Common myeloid progenitor, CD34-positive (primary cell): ENCODE data around the gene HNF4A.
A peak's percentile ranks its signal among the peaks of the same experiment; 100 is the strongest.

Source experiments
- CTCF ChIA-PET: fragments of 350-600 bp; sonication (Branson Sonifier 250); formaldehyde crosslinking; loops from one replicate; lab custom pipeline; 2021; ENCODE audit warnings: antibody characterized with exemption; lab: Charles Lee
- POLR2A ChIA-PET: fragments of 350-600 bp; sonication (Branson Sonifier 250); formaldehyde crosslinking; loops from one replicate; lab custom pipeline; 2021; ENCODE audit warnings: antibody characterized with exemption; lab: Charles Lee
- DNase-seq, 3 donors: peaks; one replicate each; pipeline versions ENCODE4 v3.0.0 to v3.0.0-alpha.2; 2013
- H3K27ac ChIP-seq, 2 experiments: 1 replicate in 1 of 2; 2 replicates in 1 of 2; pipeline ENCODE4 v1.7.0; 2013; ENCODE audit warnings: inconsistent platforms in 2 of 2, low read length in 2 of 2, mild to moderate bottlenecking in 2 of 2, low read depth in 1 of 2, moderate library complexity in 1 of 2; ENCODE audit not compliant: severe bottlenecking in 2 of 2, insufficient read depth in 1 of 2, poor library complexity in 1 of 2
- H3K27me3 ChIP-seq, 5 experiments: replicated peaks in 2 of 5; 1 replicate in 3 of 5; 2 replicates in 2 of 5; pipeline versions ENCODE4 v1.6.1 to v1.7.0; 2013; ENCODE audit warnings: low read length in 4 of 5, mild to moderate bottlenecking in 2 of 5, moderate library complexity in 2 of 5, inconsistent platforms in 1 of 5; ENCODE audit not compliant: insufficient read depth in 5 of 5, control insufficient read depth in 4 of 5
- H3K36me3 ChIP-seq, 4 experiments: 1 replicate in 2 of 4; 2 replicates in 2 of 4; pipeline versions ENCODE4 v1.6.1 to v1.7.0; 2013; ENCODE audit warnings: low read length in 3 of 4, control low read depth in 1 of 4, mild to moderate bottlenecking in 1 of 4; ENCODE audit not compliant: control insufficient read depth in 4 of 4, insufficient read depth in 4 of 4
- H3K4me1 ChIP-seq, 4 experiments: 1 replicate in 3 of 4; 2 replicates in 1 of 4; pipeline versions ENCODE4 v1.6.1 to v1.7.1; 2013; ENCODE audit warnings: low read length in 3 of 4, mild to moderate bottlenecking in 3 of 4, control low read depth in 1 of 4, inconsistent platforms in 1 of 4, moderate library complexity in 1 of 4; ENCODE audit not compliant: control insufficient read depth in 4 of 4, insufficient read depth in 4 of 4; ENCODE audit errors: control extremely low read depth in 1 of 4
- H3K4me3 ChIP-seq, 7 experiments: 1 replicate in 4 of 7; 2 replicates in 3 of 7; pipeline versions ENCODE4 v1.5.1 to v1.7.0; 2013; ENCODE audit warnings: mild to moderate bottlenecking in 7 of 7, low read length in 6 of 7, moderate library complexity in 6 of 7, inconsistent platforms in 2 of 7, low read depth in 2 of 7, control low read depth in 1 of 7; ENCODE audit not compliant: insufficient read depth in 4 of 7, control insufficient read depth in 1 of 7; ENCODE audit errors: extremely low read depth in 1 of 7
- H3K9me3 ChIP-seq, 5 experiments: 1 replicate in 4 of 5; 2 replicates in 1 of 5; pipeline versions ENCODE4 v1.6.1 to v1.7.1; 2013; ENCODE audit warnings: low read length in 4 of 5, mild to moderate bottlenecking in 2 of 5, inconsistent platforms in 1 of 5, low read depth in 1 of 5, moderate library complexity in 1 of 5; ENCODE audit not compliant: control insufficient read depth in 4 of 5, insufficient read depth in 2 of 5; ENCODE audit errors: control extremely low read depth in 1 of 5
- WGBS: methylation state at CpG from one replicate; pipeline ENCODE4 v1.1.5; 2013; ENCODE audit not compliant: insufficient coverage; 5-methylcytosine and 5-hydroxymethylcytosine counted together

HNF4A gene

GRCh38 chr20:44364068-44364467 lies 8.6 kb downstream of the HNF4A start:
- Histone ChIP-seq H3K4me1 (no peaks in the 10 kb centered on the region), H3K36me3 (no peaks in the 10 kb centered on the region), H3K27me3 (peaks cover 0 to 5% (median 2%) of the 10 kb centered on the region in 5 experiments), H3K9me3 (peaks cover 0 to 1% (median 0%) of the 10 kb centered on the region in 5 experiments), H3K27ac (no peak overlapping the region), H3K4me3 (no peak overlapping the region)
- WGBS = no CpG with 5 or more reads among the region's 4 CpGs
- no peak for DNase-seq
- ChIA-PET POLR2A (no interaction called here), CTCF (interaction anchor here (1.9 kb wide), 1 partner anchor 22 kb away, joined by 6 read pairs; no protein-coding TSS in a partner anchor)

GRCh38 chr20:44364780-44365179 lies 9.3 kb downstream of the HNF4A start:
- WGBS = 80% methylated on average over 2 of the region's 6 CpGs
- DNase-seq = no peak
- Histone ChIP-seq H3K4me1 (no peaks in the 10 kb centered on the region), H3K36me3 (no peaks in the 10 kb centered on the region), H3K27ac (no peak overlapping the region), H3K4me3 (no peak overlapping the region), H3K27me3 (peaks cover 0 to 5% (median 2%) of the 10 kb centered on the region in 5 experiments), H3K9me3 (peaks cover 0 to under 1% (median 0%) of the 10 kb centered on the region in 5 experiments)
- ChIA-PET CTCF (interaction anchor here (1.4 to 1.9 kb wide), 2 partner anchors 19 to 21 kb away, joined by 3 to 6 read pairs; no protein-coding TSS in a partner anchor), POLR2A (no interaction called here)

GRCh38 chr20:44367746-44368145 lies 12.2 kb downstream of the HNF4A start:
- DNase-seq = peak in 2 of 3 donors; percentile 7 to 21
- ChIA-PET CTCF (no interaction called here), POLR2A (no interaction called here)
- WGBS = 100% methylated on average over 1 of the region's 6 CpGs
- Histone ChIP-seq H3K9me3 (no peaks in the 10 kb centered on the region), H3K27ac (no peak overlapping the region), H3K4me1 (no peaks in the 10 kb centered on the region), H3K27me3 (no peaks in the 10 kb centered on the region), H3K36me3 (no peaks in the 10 kb centered on the region), H3K4me3 (no peak overlapping the region)

GRCh38 chr20:44370639-44371218 lies 15.2 kb downstream of the HNF4A start:
- Histone ChIP-seq H3K4me1 (no peaks in the 10 kb centered on the region), H3K4me3 (no peak overlapping the region), H3K27ac (no peak overlapping the region), H3K27me3 (no peaks in the 10 kb centered on the region), H3K36me3 (no peaks in the 10 kb centered on the region), H3K9me3 (no peaks in the 10 kb centered on the region)
- POLR2A ChIA-PET = no interaction called here
- CTCF ChIA-PET = no interaction called here
- 89% methylated on average over 5 of the region's 9 CpGs for WGBS
- DNase-seq = no peak

GRCh38 chr20:44382641-44383040 lies 27.1 kb downstream of the HNF4A start:
- H3K36me3 ChIP-seq = no peaks in the 10 kb centered on the region
- 40% methylated on average over 2 of the region's 2 CpGs for WGBS
- H3K27me3 ChIP-seq = no peaks in the 10 kb centered on the region
- CTCF ChIA-PET = interaction anchor here (0.8 to 7.6 kb wide), 5 partner anchors 10 to 167 kb away, joined by 3 to 62 read pairs (median 6); partner anchors contain the start of gene GDAP1L1
- no peak for DNase-seq
- peaks cover 0 to 4% (median 0%) of the 10 kb centered on the region in 4 experiments for H3K4me1 ChIP-seq
- H3K4me3 ChIP-seq = no peak overlapping the region
- H3K9me3 ChIP-seq = no peaks in the 10 kb centered on the region
- POLR2A ChIA-PET = no interaction called here
- H3K27ac ChIP-seq = no peak overlapping the region

- Histone ChIP-seq H3K27me3 (peaks cover 0 to 10% (median 3%) of the 10 kb centered on the region in 5 experiments), H3K9me3 (no peaks in the 10 kb centered on the region), H3K36me3 (no peaks in the 10 kb centered on the region), H3K27ac (no peak overlapping the region), H3K4me3 (no peak overlapping the region), H3K4me1 (peaks cover 0 to 9% (median 1%) of the 10 kb centered on the region in 4 experiments)
- peak; percentile 66 to 76 (median 72) for DNase-seq
- WGBS = 18% methylated on average over 8 of the region's 9 CpGs
- ChIA-PET POLR2A (interaction anchor here (0.6 kb wide), 1 partner anchor 216 kb away, joined by 6 read pairs; no protein-coding TSS in a partner anchor), CTCF (interaction anchor here (0.9 to 7.6 kb wide), 16 partner anchors 10 to 224 kb away, joined by 3 to 62 read pairs (median 4); no protein-coding TSS in a partner anchor)
Measured at GRCh38 chr20:44384423-44385027, 29.0 kb downstream of the HNF4A start.
